H1 (cell line): Measurements from ENCODE around the gene PTGIR. TPM values are rescaled to one million over a fixed set of nuclear protein-coding genes. Genes with fewer than 3 reads are reported as not detected.

Source experiments
- CTCF ChIA-PET: fragments of 300-600 bp; sonication (Branson Sonifier 250); formaldehyde crosslinking; loops from one replicate; lab custom pipeline; 2021; ENCODE audit not compliant: partially characterized antibody; lab: Charles Lee
- POLR2A ChIA-PET: fragments of 300-600 bp; sonication (Branson Sonifier 250); formaldehyde crosslinking; loops from one replicate; lab custom pipeline; 2021; ENCODE audit warnings: inconsistent platforms; ENCODE audit not compliant: partially characterized antibody; lab: Charles Lee
- DNase-seq, 2 experiments: peaks; one replicate each; pipeline versions ENCODE4 v3.0.0 to v3.0.0-alpha.2; 2010 to 2022; ENCODE audit warnings: low spot score in 2 of 2, low read depth in 1 of 2, mixed read lengths in 1 of 2
- FAIRE-seq: peaks from 2 replicates; lab custom pipeline; 2011; peaks lifted over from hg19 to GRCh38; lab: Jason Lieb, UNC
- H2AFZ ChIP-seq: 2 replicates; pipeline ENCODE4 v1.8.1; 2012; ENCODE audit warnings: low read length, inconsistent platforms
- H2AK5ac ChIP-seq: 2 replicates; pipeline ENCODE4 v1.6.1; 2013; ENCODE audit warnings: low read depth, low read length
- H2BK120ac ChIP-seq: replicated peaks from 2 replicates; pipeline ENCODE3; 2013; ENCODE audit warnings: low read depth, low read length, inconsistent platforms
- H2BK12ac ChIP-seq: 2 replicates; pipeline ENCODE4 v1.6.1; 2013; ENCODE audit warnings: low read depth, low read length
- H2BK15ac ChIP-seq: 2 replicates; pipeline ENCODE4 v1.6.1; 2013; ENCODE audit warnings: low read length
- H2BK20ac ChIP-seq: 2 replicates; pipeline ENCODE4 v1.6.1; 2013; ENCODE audit warnings: low read length
- H2BK5ac ChIP-seq: 2 replicates; pipeline ENCODE4 v1.6.1; 2013; ENCODE audit warnings: low read depth, low read length
- H3K14ac ChIP-seq: 2 replicates; pipeline ENCODE4 v1.6.1; 2013; ENCODE audit warnings: inconsistent platforms; ENCODE audit not compliant: insufficient read length
- H3K18ac ChIP-seq: 2 replicates; pipeline ENCODE4 v1.6.1; 2013; ENCODE audit warnings: low read length; ENCODE audit errors: extremely low read depth
- H3K23ac ChIP-seq: 2 replicates; pipeline ENCODE4 v1.6.1; 2013; ENCODE audit warnings: inconsistent platforms; ENCODE audit not compliant: insufficient read length
- H3K23me2 ChIP-seq: 2 replicates; pipeline ENCODE4 v1.6.1; 2013; ENCODE audit warnings: low read depth, low read length
- H3K27ac ChIP-seq: 2 replicates; pipeline ENCODE4 v1.6.1; 2011; ENCODE audit warnings: low read depth, low read length, inconsistent platforms
- H3K27me3 ChIP-seq, 4 experiments: replicated peaks in 1 of 4; 1 replicate in 1 of 4; 2 replicates in 3 of 4; pipeline versions ENCODE4 v1.6.1 to v1.8.1; 2011 to 2013; ENCODE audit warnings: low read length in 3 of 4, mild to moderate bottlenecking in 3 of 4, inconsistent platforms in 2 of 4, mixed read lengths in 2 of 4, moderate library complexity in 1 of 4; ENCODE audit not compliant: control insufficient read depth in 3 of 4, insufficient read depth in 3 of 4; ENCODE audit errors: extremely low read depth in 1 of 4
- H3K36me3 ChIP-seq, 4 experiments: 2 replicates each; pipeline versions ENCODE4 v1.6.1 to v1.8.1; 2011 to 2013; ENCODE audit warnings: mild to moderate bottlenecking in 4 of 4, low read length in 3 of 4, moderate library complexity in 2 of 4, control low read depth in 1 of 4, inconsistent platforms in 1 of 4; ENCODE audit not compliant: insufficient read depth in 4 of 4, control insufficient read depth in 2 of 4
- H3K4ac ChIP-seq: replicated peaks from 2 replicates; pipeline ENCODE3; 2013; ENCODE audit warnings: low read length, low read depth, mixed read lengths, inconsistent platforms; ENCODE audit not compliant: insufficient read length
- H3K4me1 ChIP-seq, 4 experiments: replicated peaks in 1 of 4; 1 replicate in 1 of 4; 2 replicates in 3 of 4; pipeline versions ENCODE4 v1.6.1 to v1.8.1; 2011 to 2013; ENCODE audit warnings: low read length in 3 of 4, inconsistent platforms in 2 of 4, mixed read lengths in 1 of 4; ENCODE audit not compliant: insufficient read depth in 4 of 4, control insufficient read depth in 3 of 4
- H3K4me2 ChIP-seq, 2 experiments: 2 replicates each; pipeline versions ENCODE4 v1.6.1 to v1.8.1; 2011 to 2013; ENCODE audit warnings: low read depth in 2 of 2, low read length in 2 of 2, control low read depth in 1 of 2, inconsistent platforms in 1 of 2, mild to moderate bottlenecking in 1 of 2; ENCODE audit not compliant: insufficient read depth in 1 of 2
- H3K4me3 ChIP-seq, 4 experiments: fragments of 200-600, 300-600 bp in 1 of 4; sonication (generic), shearing (Covaris generic), sonication (Bioruptor Twin) in 1 of 4; 2 replicates each; pipeline versions ENCODE4 v1.5.1 to v1.8.1; 2011 to 2016; ENCODE audit warnings: low read length in 4 of 4, low read depth in 3 of 4, control low read depth in 2 of 4, inconsistent platforms in 2 of 4, mild to moderate bottlenecking in 2 of 4, mixed read lengths in 1 of 4, moderate library complexity in 1 of 4; ENCODE audit not compliant: insufficient read depth in 2 of 4; ENCODE audit errors: extremely low read depth in 1 of 4
- H3K56ac ChIP-seq: replicated peaks from 2 replicates; pipeline ENCODE3; 2013; ENCODE audit warnings: low read depth, mild to moderate bottlenecking, mixed read lengths, low read length, inconsistent platforms; ENCODE audit not compliant: insufficient read length
- H3K79me1 ChIP-seq: 2 replicates; pipeline ENCODE4 v1.6.1; 2013; ENCODE audit warnings: low read depth, low read length, control low read depth
- H3K79me2 ChIP-seq, 2 experiments: 2 replicates each; pipeline versions ENCODE4 v1.6.1 to v1.8.1; 2012 to 2013; ENCODE audit warnings: low read length in 2 of 2, mild to moderate bottlenecking in 2 of 2, inconsistent platforms in 1 of 2; ENCODE audit not compliant: insufficient read depth in 2 of 2, control insufficient read depth in 1 of 2
- H3K9ac ChIP-seq, 4 experiments: replicated peaks in 1 of 4; 1 replicate in 1 of 4; 2 replicates in 3 of 4; pipeline versions ENCODE4 v1.6.1 to v1.8.1; 2011 to 2013; ENCODE audit warnings: low read depth in 3 of 4, low read length in 3 of 4, control low read depth in 2 of 4, mild to moderate bottlenecking in 2 of 4, moderate library complexity in 2 of 4, inconsistent platforms in 1 of 4; ENCODE audit errors: extremely low read depth in 1 of 4
- H3K9me3 ChIP-seq, 2 experiments: 2 replicates each; pipeline versions ENCODE4 v1.6.1 to v1.8.1; 2012 to 2013; ENCODE audit warnings: mild to moderate bottlenecking in 2 of 2, moderate library complexity in 2 of 2, control low read depth in 1 of 2, inconsistent platforms in 1 of 2, low read depth in 1 of 2, low read length in 1 of 2, mixed read lengths in 1 of 2; ENCODE audit not compliant: insufficient read depth in 2 of 2
- H4K20me1 ChIP-seq, 2 experiments: replicated peaks in 1 of 2; 2 replicates each; pipeline versions ENCODE3 to v1.8.1; 2011 to 2013; ENCODE audit warnings: inconsistent platforms in 2 of 2, low read length in 2 of 2, mild to moderate bottlenecking in 1 of 2; ENCODE audit not compliant: insufficient read depth in 2 of 2, control insufficient read depth in 1 of 2
- H4K5ac ChIP-seq: 2 replicates; pipeline ENCODE4 v1.6.1; 2013; ENCODE audit warnings: low read length, low read depth, mixed read lengths, inconsistent platforms; ENCODE audit not compliant: insufficient read length
- H4K8ac ChIP-seq: 2 replicates; pipeline ENCODE4 v1.8.0; 2013; ENCODE audit warnings: mild to moderate bottlenecking, moderate library complexity, low read length, inconsistent platforms; ENCODE audit not compliant: insufficient read depth; ENCODE audit errors: extremely low read depth
- H4K91ac ChIP-seq: replicated peaks from 2 replicates; pipeline ENCODE3; 2013; ENCODE audit warnings: low read length, mixed read lengths, inconsistent platforms; ENCODE audit not compliant: insufficient read length
- CHD1 ChIP-seq: IDR thresholded peaks from 2 replicates; pipeline ENCODE4 v1.6.1; 2012; ENCODE audit warnings: low read depth, low read length, improper control_type of control experiment
- E2F6 ChIP-seq: IDR thresholded peaks from 2 replicates; pipeline ENCODE4 v1.6.1; 2012; ENCODE audit warnings: inconsistent platforms
- FOSL1 ChIP-seq: IDR thresholded peaks from 2 replicates; pipeline ENCODE4 v1.6.1; 2011; ENCODE audit warnings: mild to moderate bottlenecking, low read depth, low read length, moderate library complexity; ENCODE audit not compliant: insufficient read depth
- MAFK ChIP-seq: IDR thresholded peaks from 2 replicates; pipeline ENCODE4 v1.6.1; 2012; ENCODE audit warnings: low read depth, mild to moderate bottlenecking, improper control_type of control experiment, low read length
- NRF1 ChIP-seq: IDR thresholded peaks from 2 replicates; pipeline ENCODE4 v1.6.1; 2011; ENCODE audit warnings: mild to moderate bottlenecking, low read depth, low read length, improper control_type of control experiment
- WGBS, 2 experiments: shearing (Covaris generic) in 1 of 2; methylation state at CpG; one replicate each; pipeline versions ENCODE4 v1.1.6 to v1.1.7; 2013 to 2015; ENCODE audit warnings: low lambda C conversion rate in 2 of 2, mixed read lengths in 2 of 2, inconsistent platforms in 1 of 2, low coverage in 1 of 2, missing lambda C conversion rate in 1 of 2; ENCODE audit not compliant: insufficient replicate concordance in 2 of 2, insufficient coverage in 1 of 2, insufficient read length in 1 of 2; ENCODE audit errors: extremely low coverage in 1 of 2, missing lambda C conversion rate in 1 of 2; 5-methylcytosine and 5-hydroxymethylcytosine counted together
- polyA plus RNA-seq, 7 experiments: library from polyadenylated mRNA; depleted of rRNA in 3 of 7; stranded (reverse) in 5 of 7; unstranded in 2 of 7; fragments of >200 nt in 5 of 7; fragments of 200-250 nt in 2 of 7; gene quantifications; 1 replicate in 5 of 7; 2 replicates in 1 of 7; 4 replicates in 1 of 7; pipeline versions ENCODE4 v1.2.1 to v1.2.3, GENCODE V29; 2011 to 2013; ENCODE audit warnings: missing spikeins in 2 of 7, mixed read lengths in 2 of 7
- total RNA-seq: library from RNA; stranded (reverse); fragmentation: NEBNext Ultra II Directional; extraction: Animal tissue kit (Norgen Biotek cat#: 25700); gene quantifications from 2 replicates; pipeline ENCODE4 v1.2.1, GENCODE V29; 2021

Gene PTGIR
- total and polyA plus RNA-seq, 2 of the 8 experiments (the other 6 are each of a cell fraction or from before 2014, with no cell fraction given), result 0.15 TPM; not detected in 1

- ChIA-PET POLR2A (interaction anchor here (0.8 to 2.0 kb wide), 8 partner anchors 10 to 44 kb away, joined by 3 to 10 read pairs (median 4); no protein-coding TSS in a partner anchor), CTCF (interaction anchor here (0.6 to 15.3 kb wide), 14 partner anchors 14 to 373 kb away, joined by 3 to 309 read pairs (median 4); partner anchors contain the start of genes CALM3 and DACT3)
- peaks cover 0 to 19% (median 13%) of the 10 kb centered on the region in 4 experiments; a peak in 6 of 7 replicates for H3K4me1 ChIP-seq
- 81% methylated on average over 13 of the region's 14 CpGs; no CpG with 5 or more reads in 1 of the 2 experiments for WGBS, 2 experiments
- H3K27ac ChIP-seq, result no peak overlapping the region
- H3K79me2 ChIP-seq, result no peaks in the 10 kb centered on the region
- peaks cover 2 to 23% (median 19%) of the 10 kb centered on the region in 4 experiments for H3K27me3 ChIP-seq
- H2BK12ac ChIP-seq, result peak overlapping the region; percentile 71; the same call in 1 of the 2 replicates
- H3K4me2 ChIP-seq, result 0 out of 4 replicates have a peak overlapping the region, but pooled peaks of 1 of the 2 experiments have one; percentile 9
- H2AFZ ChIP-seq, result no peak overlapping the region
- no peak overlapping the region for H3K9ac ChIP-seq
- H2AK5ac ChIP-seq, result no peak overlapping the region
- FAIRE-seq, result no peak
- H4K91ac ChIP-seq, result peak overlapping the region; percentile 86
- no peak for DNase-seq
- peaks cover 10% of the 10 kb centered on the region; the same call in 1 of the 2 replicates for H3K23me2 ChIP-seq
- no peak overlapping the region for H3K23ac ChIP-seq
- H3K4me3 ChIP-seq, result no peak overlapping the region
- H3K18ac ChIP-seq, result peak overlapping the region; percentile 38
- H2BK120ac ChIP-seq, result no peak overlapping the region
- H3K14ac ChIP-seq, result no peak overlapping the region
- H4K20me1 ChIP-seq, result peaks cover 0 to 1% of the 10 kb centered on the region in 2 experiments
- H3K36me3 ChIP-seq, result no peaks in the 10 kb centered on the region
- H4K8ac ChIP-seq, result no peak overlapping the region
- no peak overlapping the region for H3K4ac ChIP-seq
- H4K5ac ChIP-seq, result no peak overlapping the region
- H2BK15ac ChIP-seq, result peak overlapping the region; percentile 95; the same call in 1 of the 2 replicates
- H2BK5ac ChIP-seq, result peak overlapping the region; percentile 76; the same call in 1 of the 2 replicates
- no peaks in the 10 kb centered on the region for H3K9me3 ChIP-seq
- peak overlapping the region; percentile 92; the same call in 1 of the 2 replicates for H2BK20ac ChIP-seq
- H3K79me1 ChIP-seq, result no peaks in the 10 kb centered on the region; the same call in 1 of the 2 replicates
- no peak overlapping the region for H3K56ac ChIP-seq
- TF ChIP-seq NRF1 (no peak), FOSL1 (no peak), MAFK (no peak), E2F6 (no peak), CHD1 (no peak)
Measured at GRCh38 chr19:46630586-46631205, 5.8 kb upstream of the PTGIR start.
